Astrocyte (in vitro differentiated cells and primary cell): Measurements from ENCODE around the gene XAGE2.
"Not testable (repeated sequence)": the region's sequence is repeated elsewhere in the genome, so short reads cannot be mapped to it uniquely, and the experiment has no call there.

Experiments used
- EZH2 ChIP-seq: IDR thresholded peaks from 2 replicates; pipeline ENCODE4 v1.6.1; 2012; ENCODE audit warnings: mild to moderate bottlenecking, low read length, inconsistent platforms; ENCODE audit not compliant: insufficient read depth
- TF ChIP-seq, protein P1 (sequence below): IDR thresholded peaks from 2 replicates; pipeline ENCODE4 v1.5.1; 2011; ENCODE audit warnings: low read depth, mild to moderate bottlenecking, inconsistent platforms, low read length, moderate library complexity; ENCODE audit not compliant: insufficient read depth

DNA sequence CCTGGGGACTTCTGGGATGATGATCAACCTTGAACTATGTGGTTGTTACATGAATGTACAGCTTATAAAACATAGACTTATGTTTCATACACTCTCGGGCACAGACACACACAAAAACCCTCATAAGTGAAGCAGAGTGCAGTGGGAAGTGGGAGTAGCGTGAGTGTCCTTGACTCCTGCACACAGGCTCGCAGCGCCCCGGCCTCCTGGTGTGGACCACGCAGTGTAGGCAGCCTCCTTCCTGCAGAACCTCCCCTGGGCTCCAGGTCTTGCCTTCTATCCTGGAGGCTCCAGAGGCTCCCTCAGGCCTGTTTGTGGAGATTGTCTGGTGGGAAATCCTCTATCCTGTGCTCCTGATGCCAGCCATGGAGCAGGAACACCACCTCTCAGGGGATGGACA, 25.7 kb upstream of the XAGE2 start:
- TF ChIP-seq, protein P1, sequence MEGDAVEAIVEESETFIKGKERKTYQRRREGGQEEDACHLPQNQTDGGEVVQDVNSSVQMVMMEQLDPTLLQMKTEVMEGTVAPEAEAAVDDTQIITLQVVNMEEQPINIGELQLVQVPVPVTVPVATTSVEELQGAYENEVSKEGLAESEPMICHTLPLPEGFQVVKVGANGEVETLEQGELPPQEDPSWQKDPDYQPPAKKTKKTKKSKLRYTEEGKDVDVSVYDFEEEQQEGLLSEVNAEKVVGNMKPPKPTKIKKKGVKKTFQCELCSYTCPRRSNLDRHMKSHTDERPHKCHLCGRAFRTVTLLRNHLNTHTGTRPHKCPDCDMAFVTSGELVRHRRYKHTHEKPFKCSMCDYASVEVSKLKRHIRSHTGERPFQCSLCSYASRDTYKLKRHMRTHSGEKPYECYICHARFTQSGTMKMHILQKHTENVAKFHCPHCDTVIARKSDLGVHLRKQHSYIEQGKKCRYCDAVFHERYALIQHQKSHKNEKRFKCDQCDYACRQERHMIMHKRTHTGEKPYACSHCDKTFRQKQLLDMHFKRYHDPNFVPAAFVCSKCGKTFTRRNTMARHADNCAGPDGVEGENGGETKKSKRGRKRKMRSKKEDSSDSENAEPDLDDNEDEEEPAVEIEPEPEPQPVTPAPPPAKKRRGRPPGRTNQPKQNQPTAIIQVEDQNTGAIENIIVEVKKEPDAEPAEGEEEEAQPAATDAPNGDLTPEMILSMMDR, result not testable (repeated sequence)
- not testable (repeated sequence) for TF ChIP-seq EZH2
